H1 (cell line): ENCODE data around the gene ATM. TPM values are rescaled to one million over a fixed set of nuclear protein-coding genes. Genes with fewer than 3 reads are reported as not detected.

Source experiments
- CHD2 ChIP-seq: IDR thresholded peaks from 2 replicates; pipeline ENCODE4 v1.6.1; 2012; ENCODE audit warnings: low read length, improper control_type of control experiment
- CHD7 ChIP-seq: fragments of 300-600 bp; sonication (generic); IDR thresholded peaks from 2 replicates; pipeline ENCODE4 v1.7.1; 2012; ENCODE audit warnings: low read length, moderate library complexity, mild to moderate bottlenecking, inconsistent platforms; ENCODE audit not compliant: insufficient replicate concordance
- EP300 ChIP-seq, 2 experiments: IDR thresholded peaks; 1 replicate in 1 of 2; 2 replicates in 1 of 2; pipeline ENCODE4 v1.6.1; 2011 to 2012; ENCODE audit warnings: low read depth in 2 of 2, low read length in 2 of 2, mild to moderate bottlenecking in 2 of 2, borderline replicate concordance in 1 of 2, inconsistent platforms in 1 of 2, moderate library complexity in 1 of 2
- GABPA ChIP-seq: IDR thresholded peaks from 2 replicates; pipeline ENCODE4 v1.6.1; 2011; ENCODE audit warnings: mild to moderate bottlenecking, low read length, moderate library complexity, borderline replicate concordance; ENCODE audit not compliant: insufficient read depth
- polyA plus RNA-seq, 7 experiments: library from polyadenylated mRNA; depleted of rRNA in 3 of 7; stranded (reverse) in 5 of 7; unstranded in 2 of 7; fragments of >200 nt in 5 of 7; fragments of 200-250 nt in 2 of 7; gene quantifications; 1 replicate in 5 of 7; 2 replicates in 1 of 7; 4 replicates in 1 of 7; pipeline versions ENCODE4 v1.2.1 to v1.2.3, GENCODE V29; 2011 to 2013; ENCODE audit warnings: missing spikeins in 2 of 7, mixed read lengths in 2 of 7
- total RNA-seq: library from RNA; stranded (reverse); fragmentation: NEBNext Ultra II Directional; extraction: Animal tissue kit (Norgen Biotek cat#: 25700); gene quantifications from 2 replicates; pipeline ENCODE4 v1.2.1, GENCODE V29; 2021

The ATM gene
- total and polyA plus RNA-seq, 2 of the 8 experiments (the other 6 are each of a cell fraction or from before 2014, with no cell fraction given) = 14.9 to 55.4 TPM

GRCh38 chr11:108402241-108402640 is 179.4 kb downstream of the ATM start (continued):
- TF ChIP-seq EP300 (IDR thresholded peaks at IDR 0.05; ENCODE audit: borderline replicate concordance in 1 of 2, low read depth in 2 of 2, low read length in 2 of 2) (no peak), GABPA (no peak), CHD7 (no peak), CHD2 (no peak)
